Putamen (tissue), 1 donor: Measurements from ENCODE around the gene VSIG10L.

Experiments used
- DNase-seq: peaks from one replicate; pipeline ENCODE4 v3.0.0-alpha.2; 2016; ENCODE audit warnings: low spot score

Gene VSIG10L

DNA sequence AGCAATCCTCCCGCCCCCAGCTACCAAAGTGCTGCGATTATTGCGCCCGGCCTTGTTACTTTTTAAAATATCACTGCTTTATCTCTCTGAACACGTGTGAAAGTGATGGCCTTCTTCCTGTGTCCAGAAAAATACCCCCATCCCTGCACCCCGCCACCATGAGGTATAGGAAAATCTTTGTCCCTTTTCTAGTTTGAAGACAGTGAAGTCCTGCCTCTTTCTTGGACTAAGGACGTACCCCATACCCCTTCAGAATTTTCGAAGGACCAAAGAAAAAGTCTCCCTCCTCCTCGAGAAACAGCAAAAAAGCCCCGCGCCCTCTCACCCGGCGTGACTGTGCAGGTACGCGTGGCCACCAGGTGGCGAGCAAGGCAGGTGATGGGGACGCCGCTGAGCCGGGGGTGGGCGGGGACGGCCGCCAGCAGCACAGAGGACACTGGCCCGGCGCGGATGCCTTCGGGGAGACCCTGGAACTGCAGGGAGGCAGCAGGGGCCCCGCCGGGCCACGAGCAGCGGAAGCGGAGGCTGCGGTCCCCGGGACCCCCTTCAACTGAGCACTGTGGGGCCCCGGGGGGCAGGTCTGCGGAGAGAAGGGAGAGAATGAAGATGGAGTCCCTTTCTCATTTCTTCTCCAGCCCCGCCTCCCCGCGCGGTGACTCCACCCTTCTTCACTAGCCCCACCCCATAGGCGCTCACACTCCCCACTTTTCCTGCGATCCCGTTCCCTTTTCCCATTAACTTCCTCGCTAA is 3.2 kb downstream of the VSIG10L start:
- peak; percentile 50 for DNase-seq

DNA sequence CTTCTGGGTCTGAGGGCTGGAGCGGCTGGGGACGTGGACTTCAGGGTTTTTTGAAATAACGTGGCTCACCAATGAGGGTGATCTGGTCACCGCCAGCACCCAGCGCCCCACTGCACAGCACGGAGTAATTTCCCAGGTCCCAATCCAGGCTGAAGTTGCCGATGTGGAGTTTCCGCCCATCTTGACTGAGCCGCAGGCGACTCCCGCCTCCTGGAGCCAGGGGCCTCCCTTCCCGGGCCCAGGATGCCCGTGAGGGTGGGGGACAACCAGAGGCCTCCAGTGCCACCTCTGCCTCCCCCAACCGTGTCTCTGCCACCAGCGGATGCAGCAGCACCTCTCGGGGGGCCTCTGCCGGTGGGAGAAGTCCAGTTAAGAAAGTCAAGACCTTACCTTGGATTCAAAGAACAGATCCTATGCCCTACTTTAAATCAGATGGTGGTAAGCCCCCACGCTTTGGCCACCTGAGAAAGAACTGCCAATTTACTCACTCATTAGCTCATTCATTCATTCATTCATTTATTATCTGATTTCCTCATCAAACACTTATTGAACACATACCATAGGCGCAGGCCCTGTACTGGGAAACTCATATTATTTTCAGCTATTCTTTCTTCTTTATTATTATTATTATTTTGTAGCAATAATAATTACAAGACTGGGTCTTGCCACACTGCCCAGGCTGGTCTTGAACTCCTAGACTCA is 3.9 kb downstream of the VSIG10L start:
- no peak for DNase-seq

DNA sequence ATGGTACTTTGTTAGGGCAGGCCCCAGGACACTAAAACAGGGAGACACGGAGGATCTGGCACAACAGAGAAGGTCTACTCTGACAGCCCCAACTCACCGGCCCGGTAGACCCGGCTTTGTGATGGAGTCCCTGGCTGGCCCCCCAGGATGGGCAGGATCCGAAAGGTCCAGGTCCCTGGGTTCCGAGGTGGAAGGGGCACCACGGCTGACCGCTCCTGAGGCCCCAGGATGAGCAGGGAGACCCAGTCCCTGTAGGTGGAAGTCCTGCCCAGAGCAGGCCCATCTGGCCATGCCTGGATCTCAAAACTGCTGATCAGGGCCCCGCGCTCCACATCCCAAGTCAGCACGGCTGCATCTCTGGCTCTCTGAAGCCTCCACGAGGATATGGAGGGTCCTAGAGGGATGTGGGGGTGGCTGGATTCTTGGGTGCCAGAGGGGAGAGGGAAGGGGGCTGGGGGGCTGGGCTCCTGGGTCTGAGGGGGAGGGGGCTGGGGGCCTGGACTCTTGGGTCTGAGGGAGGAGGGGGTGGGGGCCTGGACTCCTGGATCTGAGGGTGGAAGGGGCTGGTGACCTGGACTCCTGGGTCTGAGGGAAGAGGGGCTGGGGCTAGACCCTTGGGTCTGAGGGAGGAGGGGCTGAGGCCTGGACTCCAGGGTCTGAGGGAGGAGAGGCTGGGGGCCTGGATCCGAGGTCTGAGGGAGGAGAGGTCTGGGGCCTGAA is 4.6 kb downstream of the VSIG10L start:
- DNase-seq = no peak

DNA sequence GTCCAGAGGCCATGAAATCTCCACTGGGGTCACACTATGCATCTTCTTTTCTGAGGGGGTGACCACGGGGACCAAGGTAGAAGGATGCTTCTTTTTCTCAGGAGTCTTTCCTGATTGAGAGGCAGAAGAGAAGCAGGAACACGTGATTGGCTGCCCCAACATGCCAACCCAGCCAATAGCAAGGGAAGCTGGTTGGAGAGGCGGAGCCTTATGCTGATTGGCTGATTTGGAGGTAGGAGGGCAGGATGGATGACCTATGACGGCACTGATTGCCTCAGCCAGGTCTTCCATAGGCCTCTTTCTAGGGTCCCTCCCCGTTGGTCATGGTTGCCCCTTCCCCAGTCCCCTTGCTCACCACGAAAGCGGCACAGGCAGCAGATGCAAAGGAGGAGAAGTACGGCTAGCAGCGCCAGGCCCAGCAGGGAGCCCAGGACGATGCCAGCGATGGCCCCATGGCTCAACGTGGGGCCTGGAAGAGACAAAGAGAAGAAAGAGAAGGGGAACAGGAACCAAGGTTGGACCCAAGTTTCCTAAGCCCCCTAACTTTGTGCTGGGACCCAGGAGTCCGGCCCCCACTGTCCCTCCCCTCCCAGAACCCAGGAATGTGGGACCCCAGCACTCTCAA is 8.0 kb downstream of the VSIG10L start:
- DNase-seq = no peak

DNA sequence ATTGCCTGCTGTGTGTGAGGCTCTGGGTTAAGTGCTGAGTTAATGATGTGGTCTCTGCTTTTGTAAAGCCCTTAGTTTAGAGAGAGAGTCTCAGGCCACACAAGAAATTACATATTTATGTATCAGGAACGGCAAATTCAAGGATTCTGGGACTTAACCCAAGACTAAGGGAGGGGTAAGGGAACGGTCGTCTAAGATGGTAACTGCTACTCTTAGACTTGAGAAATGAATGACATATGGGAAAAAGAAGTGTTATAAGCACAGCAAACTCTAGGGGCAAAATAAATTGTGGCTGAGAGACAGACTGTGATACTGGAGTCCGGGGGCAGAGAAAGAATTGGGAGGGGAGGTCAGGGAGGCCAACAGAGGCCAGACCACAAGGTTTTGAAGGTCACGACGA is 10.2 kb downstream of the VSIG10L start:
- DNase-seq = no peak

DNA sequence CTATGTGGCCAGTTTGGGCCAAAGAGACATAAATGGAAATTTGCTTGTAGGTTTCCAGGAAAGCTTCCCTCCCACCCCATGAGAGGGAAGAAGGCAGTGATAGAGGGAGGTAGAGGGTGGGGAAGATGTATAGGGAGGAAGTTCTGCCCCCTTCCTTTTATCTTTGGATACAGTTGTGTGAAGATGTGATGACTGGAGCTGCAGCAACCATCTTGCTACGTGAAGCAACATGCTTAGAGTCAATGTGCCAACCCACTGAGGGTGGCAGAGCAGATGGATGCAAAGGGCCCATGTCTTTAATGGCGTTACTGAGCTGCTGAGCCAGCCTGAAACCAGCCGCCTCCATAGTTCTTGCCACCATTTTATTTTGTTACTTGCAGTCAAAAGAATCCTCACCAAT is 10.7 kb downstream of the VSIG10L start:
- DNase-seq = no peak

DNA sequence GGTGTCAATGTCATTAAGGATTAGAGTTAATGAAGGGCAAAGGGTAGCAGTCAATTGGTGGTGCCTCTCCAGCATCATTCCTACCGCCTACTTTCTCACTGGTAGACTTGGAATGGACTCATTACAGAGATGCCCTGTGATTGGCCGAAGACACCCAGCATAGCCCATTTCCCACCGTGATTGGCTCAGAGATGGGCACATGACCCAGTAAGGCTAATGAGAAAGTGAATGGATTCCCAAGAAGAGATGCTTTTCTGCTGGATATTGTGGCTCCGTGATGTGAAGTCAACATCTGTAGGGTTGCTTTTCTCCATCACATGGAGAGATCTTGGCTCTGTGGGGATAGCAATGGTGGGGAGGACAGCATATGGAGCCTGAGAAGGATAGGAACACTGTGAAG is 11.6 kb downstream of the VSIG10L start:
- no peak for DNase-seq

DNA sequence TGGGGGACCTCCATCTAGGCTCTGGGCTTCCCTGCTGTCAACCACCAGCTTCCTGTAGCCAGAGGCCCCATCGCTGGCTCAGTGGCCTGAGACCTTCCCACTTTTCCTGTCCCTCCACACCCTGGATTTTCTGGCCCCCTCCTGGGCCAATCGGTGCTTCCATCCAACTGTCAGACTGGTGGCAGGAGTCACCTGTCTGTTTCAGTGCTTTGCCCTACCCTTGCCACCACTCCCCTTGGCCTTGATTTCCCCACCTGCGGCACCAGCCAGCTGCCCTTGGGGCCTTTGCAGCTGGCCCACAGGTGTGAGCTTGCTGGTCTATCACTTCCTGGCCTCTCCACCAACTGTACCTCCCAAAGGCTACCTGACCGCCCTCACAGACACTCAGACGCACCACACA is 12.5 kb downstream of the VSIG10L start:
- no peak for DNase-seq

DNA sequence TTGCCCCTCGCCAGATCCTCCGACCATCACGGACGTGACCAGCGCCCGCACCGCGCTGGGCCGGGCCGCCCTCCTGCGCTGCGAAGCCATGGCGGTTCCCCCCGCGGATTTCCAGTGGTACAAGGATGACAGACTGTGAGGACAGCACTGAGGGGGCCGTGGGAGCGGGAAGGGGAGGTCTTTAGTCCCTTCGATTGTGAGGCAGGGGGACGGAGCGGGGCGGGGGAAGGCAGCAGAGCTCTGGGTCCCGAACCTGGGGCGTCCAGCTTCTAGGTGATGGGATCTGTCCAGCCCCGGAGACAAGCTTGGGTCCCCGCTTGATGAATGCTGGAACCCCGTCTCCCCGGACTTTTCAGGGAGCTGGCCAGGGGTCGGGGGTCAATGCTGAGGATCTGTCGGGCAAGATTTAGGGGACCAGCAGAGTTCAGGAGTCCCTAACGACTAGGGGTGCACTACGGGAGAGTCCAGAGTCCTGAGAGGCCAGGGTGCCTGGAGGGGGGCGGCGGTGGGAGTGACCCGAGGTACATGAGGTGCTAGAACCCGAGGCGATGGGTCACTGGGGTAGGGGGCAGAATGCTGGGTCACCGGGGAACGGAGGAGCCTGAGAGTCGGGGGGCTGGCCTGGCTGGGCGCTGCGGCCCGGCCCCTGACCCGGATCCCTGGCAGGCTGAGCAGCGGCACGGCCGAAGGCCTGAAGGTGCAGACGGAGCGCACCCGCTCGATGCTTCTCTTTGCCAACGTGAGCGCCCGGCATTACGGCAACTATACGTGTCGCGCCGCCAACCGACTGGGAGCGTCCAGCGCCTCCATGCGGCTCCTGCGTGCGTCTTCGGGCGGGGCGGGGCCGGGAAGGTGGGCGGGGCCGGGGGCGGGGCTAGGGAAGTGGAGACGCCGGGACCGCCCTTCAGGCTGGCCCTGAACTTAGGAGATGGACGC is 14.6 kb downstream of the VSIG10L start:
- DNase-seq = no peak

DNA sequence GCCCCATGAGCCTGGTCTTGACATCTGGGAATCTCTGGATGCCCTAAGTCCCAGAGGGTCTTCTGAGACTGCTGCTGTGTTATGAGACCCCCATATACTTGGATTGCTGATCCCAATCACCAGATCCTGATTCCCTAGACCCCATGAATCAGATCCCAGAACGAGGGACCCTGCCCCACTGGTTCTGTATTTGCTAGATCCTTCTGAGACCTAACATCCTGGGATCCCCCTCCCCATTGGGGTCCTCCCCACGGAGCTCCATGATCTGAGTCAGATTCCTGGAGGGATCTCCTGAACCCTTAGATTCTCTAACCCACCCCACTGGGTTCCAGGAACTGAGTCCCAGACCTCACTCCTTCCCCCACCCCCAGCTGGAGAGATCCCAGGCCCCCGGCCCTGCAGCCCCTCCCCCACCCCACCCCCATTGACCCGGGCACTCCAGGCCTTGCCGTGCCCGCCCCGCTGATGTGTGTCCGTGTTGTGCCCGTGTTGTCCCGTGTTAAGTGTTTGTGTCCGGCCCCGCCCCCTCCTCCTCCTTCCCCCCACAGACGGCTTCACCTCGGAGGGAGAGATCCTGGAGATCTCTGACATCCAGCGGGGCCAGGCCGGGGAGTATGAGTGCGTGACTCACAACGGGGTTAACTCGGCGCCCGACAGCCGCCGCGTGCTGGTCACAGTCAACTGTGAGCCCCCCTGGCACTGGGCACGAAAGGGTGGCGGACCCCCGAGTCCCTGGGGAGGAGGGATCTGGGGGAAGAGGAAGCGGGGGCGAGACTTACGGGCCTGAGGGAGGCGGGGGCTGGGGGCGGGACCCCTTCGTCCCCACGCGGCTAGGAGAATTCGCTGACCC is 15.5 kb downstream of the VSIG10L start:
- no peak for DNase-seq

DNA sequence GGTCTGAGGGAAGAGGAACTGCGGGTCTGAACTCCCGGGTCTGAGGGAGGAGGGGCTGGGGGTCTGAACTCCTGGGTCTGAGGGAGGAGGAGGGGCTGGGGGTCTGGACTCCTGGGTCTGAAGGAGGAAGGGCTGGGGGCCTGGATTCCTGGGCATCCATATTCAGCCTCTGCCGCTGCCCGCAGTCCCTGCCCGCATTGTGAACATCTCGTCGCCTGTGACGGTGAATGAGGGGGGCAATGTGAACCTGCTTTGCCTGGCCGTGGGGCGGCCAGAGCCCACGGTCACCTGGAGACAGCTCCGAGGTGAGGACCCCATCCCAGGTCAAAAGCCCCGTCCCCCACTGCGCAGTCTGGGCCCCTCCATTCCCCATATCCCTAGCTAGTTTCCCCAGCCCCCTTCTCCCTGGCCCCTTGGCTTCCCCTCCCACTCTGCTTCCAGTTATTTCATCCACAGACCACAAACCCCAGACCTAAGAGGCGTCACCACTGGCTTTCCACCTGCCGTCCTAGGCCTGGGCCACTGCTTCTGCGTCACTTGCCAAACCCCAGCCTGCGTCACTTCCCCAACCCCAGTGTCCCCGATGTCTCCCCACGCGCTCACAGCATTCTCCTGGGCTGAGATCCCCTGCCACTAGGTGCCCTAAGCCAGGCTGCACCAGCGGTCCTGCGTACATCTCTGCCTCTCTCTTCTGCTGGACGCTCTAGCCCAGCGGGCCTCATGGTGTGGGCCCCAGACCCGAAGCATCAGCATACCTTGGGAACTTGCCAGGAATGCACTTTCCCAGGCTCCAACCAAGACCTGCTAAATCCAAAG is 16.6 kb downstream of the VSIG10L start:
- DNase-seq = no peak

DNA sequence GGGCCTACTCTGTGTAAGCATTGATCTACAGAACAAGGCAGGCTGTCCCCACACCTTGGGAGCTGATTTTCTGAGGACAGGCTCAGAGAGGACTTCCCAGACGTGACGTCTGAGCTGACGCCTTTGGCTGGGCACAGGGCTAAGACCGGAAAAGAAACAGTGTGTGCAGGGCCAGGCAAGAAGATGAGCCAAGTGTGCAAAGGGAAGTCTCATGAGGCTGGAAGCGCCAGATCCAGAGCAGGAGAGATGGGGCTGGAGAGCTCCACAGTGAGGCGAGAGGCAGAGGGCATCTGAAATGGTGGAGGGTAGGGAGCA is 17.8 kb downstream of the VSIG10L start:
- no peak for DNase-seq

DNA sequence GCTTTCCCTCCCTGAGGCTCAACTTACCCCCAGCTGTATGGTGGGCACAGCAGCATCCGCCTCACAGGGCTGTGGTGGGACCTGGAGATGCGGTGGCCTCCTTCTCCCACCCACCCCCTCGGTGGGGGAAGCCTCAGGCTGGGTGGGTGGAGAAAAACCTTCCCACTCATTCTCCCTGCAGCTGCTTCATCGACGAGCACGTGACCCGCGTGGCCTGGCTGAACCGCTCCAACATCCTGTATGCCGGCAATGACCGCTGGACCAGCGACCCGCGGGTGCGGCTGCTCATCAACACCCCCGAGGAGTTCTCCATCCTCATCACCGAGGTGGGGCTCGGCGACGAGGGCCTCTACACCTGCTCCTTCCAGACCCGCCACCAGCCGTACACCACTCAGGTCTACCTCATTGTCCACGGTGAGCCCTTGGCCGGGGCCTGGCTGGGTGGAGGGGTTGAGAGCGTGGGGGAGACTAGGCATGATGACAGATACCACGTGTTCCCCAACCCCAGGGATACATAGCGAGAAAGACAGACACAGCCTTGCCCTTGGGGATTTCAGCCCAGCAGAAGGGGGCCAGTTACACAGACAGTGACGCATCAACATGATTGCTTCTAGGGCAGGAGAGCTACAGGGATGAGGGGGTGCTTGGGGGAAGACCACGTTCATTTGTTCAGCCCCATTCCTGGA is 18.3 kb downstream of the VSIG10L start:
- no peak for DNase-seq

DNA sequence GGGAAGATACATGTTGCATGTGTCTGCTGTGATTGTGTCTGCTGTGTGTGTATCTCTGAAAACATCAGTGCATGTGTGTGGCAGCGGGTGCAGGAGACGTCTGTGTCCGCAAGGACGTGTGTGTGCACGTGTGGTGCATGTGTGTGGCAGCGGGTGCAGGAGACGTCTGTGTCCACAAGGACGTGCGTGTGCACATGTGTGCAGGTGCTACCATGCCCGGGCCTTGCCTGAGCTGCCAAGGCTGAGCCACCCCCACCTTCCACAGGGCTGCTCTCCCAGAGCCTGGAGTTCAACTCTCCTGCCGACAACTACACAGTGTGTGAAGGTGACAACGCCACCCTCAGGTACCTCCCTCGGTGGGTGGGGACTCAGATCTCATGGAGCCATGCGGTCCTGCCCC is 20.1 kb downstream of the VSIG10L start:
- no peak for DNase-seq

DNA sequence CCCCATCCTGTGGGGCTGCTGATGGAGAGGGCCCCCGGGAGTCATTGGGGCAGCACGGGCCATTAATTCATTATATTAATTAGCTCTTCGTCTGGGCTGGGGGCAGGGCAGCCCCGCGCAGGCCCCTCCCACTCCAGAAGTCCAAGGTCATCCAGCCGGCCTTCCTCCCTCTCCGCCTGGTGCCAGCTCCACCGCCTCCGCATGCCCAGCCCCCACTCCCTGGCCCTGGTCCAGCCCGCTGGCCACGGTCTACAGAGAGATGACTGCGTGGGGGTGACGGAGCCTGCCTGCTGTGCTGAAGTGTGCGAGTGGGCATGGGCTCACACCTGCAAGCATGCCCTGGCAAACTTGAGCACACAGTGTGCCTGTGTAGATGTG is 21.7 kb downstream of the VSIG10L start:
- DNase-seq = no peak

DNA sequence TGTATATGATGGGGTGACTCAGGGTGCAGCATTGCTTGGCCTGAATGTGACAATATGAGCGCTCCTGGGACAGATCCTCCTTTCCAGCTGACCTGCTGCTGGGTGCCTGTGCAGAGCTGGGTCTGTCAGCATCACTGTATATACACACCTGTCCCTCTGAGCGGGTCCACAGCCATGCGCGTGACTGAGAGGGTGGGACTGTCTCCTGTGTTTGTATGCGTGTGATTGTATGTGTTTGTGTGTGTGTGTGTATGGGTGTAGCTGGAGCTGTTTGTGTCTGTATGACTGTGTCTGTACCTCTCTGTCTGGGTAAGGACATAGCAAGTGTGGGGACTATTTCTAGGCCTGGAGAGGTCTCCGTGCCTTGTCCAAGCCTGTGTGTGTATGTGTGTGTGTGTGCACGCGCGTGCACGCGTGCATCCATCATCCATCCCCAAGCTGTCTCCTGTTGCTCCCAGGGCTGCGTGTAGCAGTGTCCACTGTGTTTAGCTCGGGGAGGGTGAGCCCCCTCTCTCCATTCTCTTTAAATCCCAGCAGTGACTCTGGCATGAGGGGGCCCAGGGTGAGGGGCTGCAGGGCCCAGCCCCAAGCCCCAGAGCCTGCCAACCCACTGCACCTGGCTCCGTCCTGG is 22.2 kb downstream of the VSIG10L start:
- DNase-seq = no peak

DNA sequence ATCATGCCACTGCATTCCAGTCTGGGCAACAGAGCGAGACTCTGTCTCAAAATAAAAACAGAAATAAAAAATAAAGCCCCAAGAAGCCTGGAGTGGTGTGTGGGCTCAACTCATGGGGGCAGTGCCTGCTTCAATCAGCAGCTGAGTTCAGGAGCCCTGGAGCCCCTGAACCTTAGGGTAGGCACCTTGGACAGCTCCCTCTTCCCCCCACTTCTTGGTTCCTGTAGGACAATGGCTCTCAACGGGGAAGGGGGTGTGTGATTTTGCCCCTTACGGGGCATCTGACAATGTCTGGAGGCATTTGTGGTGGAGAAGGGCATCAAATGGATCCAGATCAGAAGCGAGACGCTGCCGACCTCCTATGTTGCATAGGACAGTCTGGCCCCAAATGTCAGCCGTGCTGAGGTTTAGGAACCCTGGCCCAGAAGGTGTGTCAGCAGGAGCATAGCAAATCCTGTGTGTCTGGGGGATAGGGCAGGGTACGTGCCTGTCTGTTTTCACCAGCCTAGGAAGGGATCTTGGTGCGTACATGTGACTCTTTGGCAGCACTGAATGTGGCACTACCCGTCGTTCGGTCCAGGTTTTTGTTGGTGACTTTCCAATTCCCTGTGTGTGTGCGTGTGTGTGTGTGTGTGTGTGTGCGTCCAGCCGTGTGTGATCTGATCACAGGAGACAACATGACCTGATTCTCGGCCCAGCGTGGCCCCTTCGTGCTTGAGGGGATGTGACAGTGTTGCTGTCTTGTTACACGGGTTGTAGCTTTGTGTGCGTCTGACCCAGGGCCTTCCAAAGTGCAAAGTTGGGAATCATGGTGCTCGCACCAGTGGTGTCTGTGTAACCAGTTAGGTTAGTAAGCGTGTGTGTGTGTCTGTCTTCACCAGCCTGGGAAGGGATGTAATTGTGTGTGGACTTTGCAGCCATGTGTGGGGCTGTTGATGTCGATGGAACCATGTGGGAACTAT is 23.0 kb downstream of the VSIG10L start:
- DNase-seq = no peak

DNA sequence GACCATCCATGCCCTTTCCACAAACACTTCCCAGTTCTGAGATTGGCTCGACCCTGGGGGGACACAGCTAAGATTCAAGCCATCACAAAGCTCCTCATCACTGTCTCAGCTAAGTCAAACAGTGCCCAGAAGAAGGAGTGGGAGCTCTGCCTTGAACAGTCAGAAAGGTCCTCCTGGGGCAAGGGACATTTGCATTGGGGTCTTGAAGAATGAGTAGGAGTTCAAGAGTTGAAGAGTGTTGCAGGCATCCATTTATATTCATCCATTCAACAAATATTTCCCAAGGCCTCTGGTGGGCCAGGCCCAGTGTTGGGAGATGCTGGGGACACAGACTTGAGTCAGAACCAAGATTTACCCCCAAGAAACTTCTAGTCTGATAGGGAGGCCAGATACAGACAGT is 24.0 kb downstream of the VSIG10L start:
- no peak for DNase-seq
